EH (cell line): ENCODE data around the gene NINL.
A peak's percentile ranks its signal among the peaks of the same experiment; 100 is the strongest.

Source experiments
- DNase-seq: peaks from one replicate; pipeline ENCODE4 v3.0.0-alpha.2; 2015; ENCODE audit warnings: low read depth

NINL gene

GRCh38 chr20:25407311-25408169, 177.8 kb downstream of the NINL start, which contains the start of gene GINS1:
GINS1 (plus strand) TSS chr20:25407673; CDS start chr20:25407821, 148 bp downstream.
- peak; percentile 84 for DNase-seq
